ENCODE measurements around the gene GLCCI1.

The GLCCI1 gene

DNA sequence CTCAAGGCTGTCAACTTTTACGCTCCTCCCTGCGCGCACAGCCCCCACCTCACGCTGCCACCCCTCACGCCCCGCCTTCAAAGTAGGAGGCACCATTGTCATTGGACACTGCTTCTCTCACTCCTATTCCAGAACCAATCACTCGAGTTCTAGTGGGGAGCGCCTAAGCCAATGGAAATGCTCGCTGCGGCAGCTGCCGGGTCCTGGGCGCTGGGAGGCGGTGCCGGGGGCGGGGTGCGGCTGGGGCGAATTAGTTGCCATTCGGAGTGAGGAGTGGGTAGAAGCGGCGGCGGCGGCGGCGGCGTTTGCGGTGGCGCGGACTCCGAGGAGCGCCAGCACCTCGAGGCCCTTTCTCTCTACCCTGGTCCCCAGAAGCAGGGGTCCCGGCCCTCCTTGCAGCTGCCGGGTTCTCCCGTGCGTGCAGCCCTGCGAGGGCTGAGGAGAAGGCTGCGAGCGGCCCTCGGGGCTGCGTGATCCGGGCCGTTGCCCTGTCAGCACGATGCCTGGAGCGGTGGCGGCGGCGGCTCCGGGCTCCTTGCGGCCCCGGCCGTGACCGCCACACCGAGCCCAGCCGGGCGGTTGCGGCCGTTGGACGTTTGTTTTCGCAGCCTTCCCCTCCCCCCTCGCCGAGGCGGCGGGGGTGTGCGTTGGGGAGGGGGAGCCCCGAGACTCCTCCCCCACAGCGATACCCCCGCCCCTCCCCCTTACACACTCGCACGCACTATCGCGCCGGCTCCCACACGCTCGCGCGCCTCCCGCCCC lies at the start of gene GLCCI1:
Gene GLCCI1, plus strand, starts transcription at position 253 of the 762 bp plus-strand sequence. CDS start 555 bp downstream, outside the sequence.
- peak; percentile 97 for DNase-seq

DNA sequence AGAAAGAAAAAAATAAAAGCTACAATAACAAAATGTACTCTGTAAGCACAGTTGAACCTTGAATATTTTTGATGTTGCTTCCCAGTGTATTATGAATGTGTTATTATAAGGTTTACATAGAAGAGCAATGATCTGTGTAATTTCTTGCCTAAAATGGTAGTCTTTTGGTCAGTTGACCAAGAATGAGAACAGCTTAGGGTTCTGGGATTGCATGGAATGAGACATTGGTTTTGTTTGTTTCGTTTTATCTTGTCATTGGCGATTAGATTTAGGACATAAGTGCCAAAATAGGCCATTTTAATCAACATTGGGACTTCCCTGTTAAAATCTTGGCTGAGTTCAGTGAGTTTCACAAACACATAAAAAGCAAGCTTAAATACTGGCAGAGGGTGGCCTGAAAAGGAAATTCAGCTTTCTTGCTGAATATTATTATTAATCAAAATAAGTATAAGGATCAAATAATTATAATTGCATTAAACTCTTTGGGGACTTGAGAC lies 49.1 kb upstream of the GLCCI1 start:
- no peak for DNase-seq

DNA sequence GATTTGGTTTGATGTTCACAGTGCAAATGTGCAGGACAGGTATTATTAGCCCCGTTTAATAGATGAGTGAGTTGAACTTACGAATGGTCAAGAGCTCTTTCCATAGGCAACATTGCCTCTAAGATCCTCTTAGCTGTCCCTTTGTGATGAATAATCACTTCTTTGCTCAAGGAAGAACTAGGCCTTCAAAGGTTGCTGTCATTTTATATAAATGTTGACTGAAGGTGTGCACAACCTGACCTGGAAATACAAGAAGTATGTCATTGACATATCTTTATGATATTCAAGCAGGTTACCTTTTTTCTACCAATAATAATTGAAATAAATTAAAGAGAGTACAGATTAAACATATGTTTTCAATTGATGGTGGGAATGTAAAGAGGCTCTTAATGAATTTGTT lies 48.5 kb upstream of the GLCCI1 start:
- no peak for DNase-seq

DNA sequence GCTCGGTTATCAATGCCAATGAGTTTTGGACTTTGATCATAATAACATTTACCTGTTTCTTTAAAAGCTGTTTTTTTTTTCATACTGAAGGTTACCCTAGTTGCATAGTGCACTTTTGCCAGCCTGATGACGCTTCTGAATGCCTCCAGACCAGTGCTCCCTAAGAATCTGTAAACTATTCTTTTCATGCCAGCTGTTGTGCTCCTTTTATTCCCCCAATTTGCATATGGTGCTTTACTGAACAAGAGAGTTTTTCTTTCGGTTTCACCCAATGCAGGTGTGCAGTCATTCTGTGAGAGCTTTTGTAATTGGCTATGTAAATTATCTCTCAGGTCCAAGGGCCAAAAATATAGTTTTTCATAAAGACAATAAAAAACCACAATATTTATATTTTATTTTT lies 48.1 kb upstream of the GLCCI1 start:
- DNase-seq = peak; percentile 18

DNA sequence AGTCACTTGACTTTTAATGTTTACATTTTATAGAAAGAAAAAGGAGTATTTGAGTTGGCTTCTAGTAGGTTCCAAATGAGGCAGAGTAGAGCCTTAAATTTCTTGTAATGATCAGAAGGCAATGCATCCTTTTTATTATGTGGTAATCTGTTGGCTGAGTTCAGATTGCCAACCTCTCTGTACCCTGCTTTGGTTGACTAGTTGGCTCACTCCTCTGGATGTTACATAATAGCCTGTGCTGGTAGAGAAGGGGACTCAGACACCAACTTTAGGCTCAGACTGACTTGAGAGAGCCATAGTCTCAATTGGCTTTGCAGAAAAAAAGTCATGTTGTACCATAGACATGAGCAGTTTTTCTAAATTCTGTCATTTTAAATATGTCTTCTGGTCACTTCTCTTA lies 46.8 kb upstream of the GLCCI1 start:
- DNase-seq = no peak

DNA sequence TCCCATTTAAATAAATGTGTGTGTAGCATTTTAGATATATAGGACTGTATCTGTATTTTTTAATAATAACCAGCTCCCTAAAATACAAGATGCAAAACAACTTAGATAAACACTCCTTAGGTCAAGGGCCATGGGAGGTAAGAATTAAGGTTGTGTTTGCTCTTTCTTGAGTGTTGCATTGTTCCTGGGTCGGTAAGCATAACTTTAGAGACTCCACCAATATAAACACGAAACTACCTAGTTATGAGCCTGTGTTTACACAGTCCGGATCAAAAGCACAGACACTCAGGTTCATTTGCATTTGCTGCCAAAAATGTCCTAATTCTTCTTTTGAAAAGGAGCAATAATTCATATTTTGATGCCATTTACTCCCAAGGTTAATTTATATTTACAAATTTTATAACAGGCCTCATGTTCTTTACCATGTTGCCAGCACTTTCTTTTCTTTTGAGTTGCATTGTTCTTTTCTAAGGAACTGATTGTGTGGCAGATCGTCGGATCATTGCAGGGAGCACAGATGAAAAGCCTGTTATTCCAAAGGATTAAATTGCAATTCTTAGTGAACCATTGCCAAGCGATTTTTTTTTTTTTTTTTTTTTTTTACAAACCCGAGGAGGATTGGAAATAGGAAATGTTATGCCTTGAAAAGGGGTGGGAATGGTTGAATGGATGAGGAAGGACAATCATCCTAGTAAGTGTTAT lies 45.8 kb upstream of the GLCCI1 start:
- no peak for DNase-seq

DNA sequence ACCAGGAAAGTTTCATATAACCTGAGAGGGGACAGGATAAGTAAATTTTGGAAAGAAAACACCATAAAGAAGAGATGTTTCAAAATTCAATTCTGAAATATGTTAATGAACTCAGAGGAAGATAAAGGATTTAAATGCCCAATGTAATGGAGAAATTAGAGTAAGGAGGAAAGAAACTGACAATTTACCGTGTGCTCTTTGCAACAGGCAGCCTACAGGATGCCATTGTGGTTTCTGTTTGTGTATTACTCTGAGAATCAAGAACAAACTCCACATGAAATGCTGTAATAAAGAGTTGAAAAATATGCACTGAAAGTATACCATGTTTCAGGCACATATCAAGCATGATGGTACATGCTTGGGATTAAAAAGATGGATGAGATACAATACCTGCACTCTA lies 44.8 kb upstream of the GLCCI1 start:
- no peak for DNase-seq

DNA sequence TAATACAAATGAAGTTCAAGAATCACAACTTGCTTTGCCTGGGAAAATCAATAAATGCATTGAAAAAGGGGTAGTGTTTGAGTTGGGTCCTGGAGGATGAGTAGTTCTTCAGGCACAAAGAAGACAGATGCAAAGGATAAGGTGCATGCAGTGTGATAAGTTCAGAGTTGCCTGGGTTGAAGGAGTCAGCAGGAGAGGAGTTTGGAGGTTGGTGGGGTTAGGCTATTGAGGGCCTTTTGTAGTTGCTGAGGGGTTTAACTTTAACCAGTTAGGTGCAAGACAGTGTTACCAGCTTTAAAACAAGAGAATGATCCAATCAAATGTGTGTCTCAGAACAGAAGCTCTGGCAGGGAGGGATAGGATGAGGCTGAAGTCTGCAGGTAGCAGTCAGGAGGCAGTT lies 44.3 kb upstream of the GLCCI1 start:
- no peak for DNase-seq

DNA sequence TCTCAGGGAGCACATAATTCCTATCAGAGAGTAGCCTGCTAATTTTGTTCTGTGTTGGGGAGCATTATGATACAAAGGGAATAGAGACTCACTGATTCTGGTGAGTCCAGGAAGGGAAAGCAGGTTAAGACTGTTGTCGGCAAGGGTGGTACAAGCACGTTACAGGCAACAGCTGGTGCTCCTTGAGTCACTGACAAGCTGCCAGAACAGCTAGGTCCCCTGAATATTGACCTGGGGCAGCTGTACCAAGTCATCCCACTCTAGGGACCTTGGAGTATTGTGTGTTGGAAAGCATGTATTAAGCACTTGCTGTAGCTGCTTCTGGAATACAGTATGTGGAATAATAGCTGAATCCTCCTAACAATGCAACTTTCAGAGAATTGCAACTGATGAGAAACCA lies 37.0 kb upstream of the GLCCI1 start:
- DNase-seq = no peak

DNA sequence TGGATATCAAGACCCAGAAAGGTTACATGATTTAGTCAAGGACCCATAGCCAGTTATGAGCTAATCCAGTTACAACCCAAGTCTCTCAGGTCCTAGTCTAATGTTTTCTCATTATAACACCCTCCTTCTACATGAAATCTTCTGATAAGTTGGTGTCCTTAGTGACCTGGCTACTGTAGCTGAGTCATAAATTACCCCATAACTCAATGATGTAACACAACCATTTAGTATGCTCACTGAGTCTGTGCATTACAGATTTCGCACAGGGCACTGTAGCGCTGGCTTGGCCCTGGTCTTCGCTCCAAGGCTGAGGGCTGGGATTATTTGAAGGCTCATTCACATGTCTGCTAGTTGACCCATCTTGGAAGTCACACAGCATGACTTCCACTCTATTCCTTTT lies 36.0 kb upstream of the GLCCI1 start:
- no peak for DNase-seq

DNA sequence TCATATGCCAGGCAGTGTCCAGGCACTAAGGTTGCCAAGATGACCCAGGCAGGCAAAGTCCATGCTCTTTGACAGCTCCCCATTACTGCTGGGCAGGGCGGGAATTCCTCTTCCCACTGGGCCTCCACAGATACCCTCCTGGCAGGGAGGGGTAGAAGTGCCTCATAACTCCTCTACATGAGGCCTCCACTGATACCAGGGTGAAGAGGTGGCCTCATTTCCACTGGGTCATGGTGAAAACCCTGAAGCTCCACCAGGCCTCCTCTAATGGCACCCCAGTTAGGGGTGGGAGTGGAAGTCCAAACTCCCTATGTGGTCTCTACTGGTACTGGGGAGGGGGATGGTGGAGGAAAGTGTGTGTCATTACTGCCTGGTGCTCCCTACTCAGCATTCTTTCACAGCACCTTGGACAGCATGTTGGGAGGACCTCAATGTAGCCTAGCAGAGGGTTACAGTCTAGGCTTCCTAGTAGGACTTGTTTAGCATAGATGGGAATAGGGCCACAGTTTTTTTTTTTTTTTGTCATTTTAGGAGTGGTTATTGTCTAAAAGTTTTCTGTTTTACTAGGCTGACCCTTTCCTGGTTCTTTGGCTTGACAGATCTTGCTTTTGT lies 34.6 kb upstream of the GLCCI1 start:
- no peak for DNase-seq

DNA sequence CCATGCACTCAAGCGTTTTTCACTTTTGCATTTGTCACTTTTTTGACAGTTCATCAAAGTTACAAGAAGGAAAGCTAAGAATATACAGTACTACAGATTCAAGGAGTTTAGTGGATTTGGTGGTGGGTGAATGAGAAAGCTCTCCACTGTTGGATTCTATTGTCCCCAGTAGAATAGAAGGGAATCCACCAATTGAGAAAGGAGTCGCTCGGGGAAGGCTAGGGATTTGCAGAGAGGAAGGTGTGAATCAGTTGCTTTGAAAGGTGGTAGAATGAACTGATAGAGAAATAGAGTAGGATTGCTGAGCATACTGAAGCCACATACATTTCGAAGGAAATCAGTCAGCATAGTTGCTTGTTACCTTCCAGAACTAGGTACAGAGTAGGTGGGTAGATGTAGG lies 33.7 kb upstream of the GLCCI1 start:
- no peak for DNase-seq

DNA sequence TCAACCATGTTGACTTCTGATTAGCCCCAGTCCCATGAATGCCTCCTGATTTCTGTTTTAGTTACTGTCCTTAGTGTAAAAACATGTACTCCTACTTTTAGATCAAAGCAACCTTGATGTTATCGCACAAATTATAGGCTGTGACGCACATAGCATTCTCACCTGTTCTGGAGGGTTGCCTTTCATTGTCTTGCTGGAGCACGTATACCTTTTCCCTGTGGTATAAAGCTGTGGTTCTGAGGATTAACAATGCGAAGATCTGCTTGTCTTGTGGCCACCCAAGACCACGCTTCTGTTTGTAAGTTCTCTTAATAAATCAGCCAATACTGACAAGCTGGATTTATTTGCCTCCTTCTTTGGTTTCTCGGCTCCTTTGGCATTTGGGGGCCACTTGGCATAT lies 30.1 kb upstream of the GLCCI1 start:
- no peak for DNase-seq

DNA sequence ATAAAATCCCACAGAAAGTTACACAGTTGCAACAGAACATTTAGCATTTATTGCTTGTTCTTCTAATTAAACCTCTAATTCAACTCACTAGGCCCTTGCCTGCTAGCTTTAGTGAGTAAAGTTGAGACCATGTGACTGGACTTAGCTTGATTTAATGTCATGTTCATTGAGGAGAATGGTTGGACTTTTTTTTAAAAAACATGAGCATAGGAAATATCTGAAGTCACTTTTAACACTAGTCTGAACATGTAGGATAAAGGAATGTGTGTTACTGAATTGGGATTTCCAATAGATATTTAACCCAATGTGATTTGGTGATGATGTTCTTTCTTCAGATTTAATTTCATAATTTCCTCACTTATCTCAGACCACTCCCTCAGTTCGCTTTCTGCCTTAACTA lies 24.6 kb upstream of the GLCCI1 start:
- DNase-seq = no peak

DNA sequence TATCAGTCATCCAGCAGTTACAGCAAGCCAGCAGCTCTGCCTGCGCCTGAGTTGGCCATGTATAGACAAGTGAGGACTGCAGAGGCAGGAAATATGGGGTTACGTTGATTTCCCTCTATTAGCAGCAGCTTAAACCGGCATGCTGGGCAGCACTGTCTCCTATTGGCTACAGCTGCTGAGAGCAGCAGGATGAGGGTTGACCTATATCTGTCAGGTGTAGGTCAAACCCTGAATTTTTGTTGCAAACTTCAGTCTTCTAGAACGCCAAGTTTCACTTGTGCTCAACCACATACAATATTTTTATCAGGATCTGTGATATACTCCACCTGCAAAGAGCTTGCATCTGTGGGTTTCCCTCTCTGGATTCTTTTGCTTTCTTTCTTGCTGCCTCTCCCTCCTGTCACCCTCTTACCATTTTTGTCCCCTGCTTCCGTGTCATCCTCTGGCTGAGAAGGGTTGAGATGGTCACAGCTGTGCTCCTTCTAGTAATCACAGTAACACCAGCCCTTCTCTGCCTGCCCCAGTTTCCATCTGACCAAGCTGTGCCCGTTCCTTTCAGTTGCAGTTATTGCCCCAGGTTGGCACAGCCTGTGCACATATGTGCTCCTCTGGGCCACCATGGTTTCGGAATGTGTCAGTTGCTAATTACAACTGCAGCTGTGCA lies 23.8 kb upstream of the GLCCI1 start:
- DNase-seq = peak; percentile 53

DNA sequence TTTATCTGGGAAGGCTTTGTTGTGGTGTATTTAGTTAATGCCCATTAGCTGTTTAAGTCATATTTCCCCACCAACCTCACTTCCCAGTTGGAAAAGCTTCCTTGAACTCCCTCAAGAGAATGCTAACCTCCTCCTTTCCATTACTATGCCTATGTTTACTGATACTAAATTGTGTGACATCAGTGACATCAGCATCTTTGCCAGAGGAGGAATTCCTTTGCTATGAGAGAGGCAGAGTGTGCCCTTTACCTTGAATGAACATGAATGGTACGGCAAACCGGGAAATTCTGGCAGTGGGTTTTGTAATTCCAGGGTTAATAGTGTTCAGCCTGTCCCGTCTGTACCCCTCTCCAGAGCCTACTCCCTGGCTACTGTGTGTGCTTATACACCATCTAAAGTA lies 22.1 kb upstream of the GLCCI1 start:
- DNase-seq = no peak

DNA sequence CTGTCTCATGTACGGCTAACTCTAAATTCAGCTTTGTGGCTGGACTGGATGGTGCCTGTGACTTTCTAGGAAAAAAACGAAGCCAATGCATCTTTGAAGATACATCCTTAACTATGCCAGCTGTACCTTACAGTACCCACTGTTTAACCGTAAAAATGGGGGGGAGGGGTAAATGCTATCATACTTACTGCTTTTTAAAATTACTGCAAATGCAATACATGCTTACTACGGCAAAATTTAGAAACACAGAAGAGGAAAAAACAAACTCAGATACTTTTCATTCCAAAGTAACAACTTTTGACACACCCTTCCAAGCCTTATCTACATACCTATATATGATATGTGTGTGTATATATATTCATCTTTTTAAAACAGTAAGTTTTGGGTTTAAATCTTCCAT lies 20.4 kb upstream of the GLCCI1 start:
- no peak for DNase-seq

DNA sequence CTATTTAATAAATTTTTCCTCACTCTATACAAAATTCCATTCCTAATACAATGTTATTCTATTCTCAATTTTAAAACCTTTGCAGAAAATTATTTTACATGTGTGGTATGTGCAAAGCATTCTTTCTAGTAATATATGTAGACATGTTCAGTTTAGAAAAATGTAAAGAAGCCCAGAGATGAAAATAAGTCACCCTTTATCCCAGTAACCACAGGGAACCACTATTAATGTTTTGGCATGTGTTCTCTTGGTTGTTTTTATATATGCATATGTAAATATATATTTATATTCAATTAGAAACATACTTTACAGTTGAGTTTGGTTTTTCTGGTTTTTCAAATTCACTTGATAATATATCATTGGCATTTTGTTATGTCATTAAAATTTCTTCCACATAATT lies 14.8 kb upstream of the GLCCI1 start:
- DNase-seq = no peak

DNA sequence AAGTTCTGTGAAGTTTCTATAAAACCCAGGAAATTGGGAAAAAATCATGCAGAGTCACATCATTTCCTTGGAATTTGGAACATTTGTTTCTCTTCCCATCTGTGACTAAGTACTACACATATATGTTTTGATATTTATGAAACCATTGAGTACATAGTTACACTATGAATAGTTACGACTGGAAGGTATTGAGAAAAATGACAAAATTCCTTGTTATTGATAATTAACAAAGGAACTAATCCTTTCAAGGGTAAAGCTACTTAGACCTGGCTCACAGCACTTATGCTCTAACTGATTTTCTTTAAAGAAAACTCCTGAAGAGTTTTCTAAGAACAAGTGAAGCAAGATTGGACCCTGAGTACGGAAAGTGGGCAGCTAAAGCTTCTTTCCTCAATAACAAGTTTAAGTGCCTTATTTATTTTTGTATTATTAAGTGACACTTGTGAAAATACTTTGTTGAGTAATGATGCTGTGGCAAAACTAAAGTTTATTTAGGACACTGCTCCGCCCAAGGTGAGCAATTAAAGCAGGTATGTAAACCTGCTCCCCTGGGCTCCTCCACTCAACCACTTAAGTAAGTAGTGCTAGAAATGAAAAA lies 12.0 kb upstream of the GLCCI1 start:
- DNase-seq = no peak

DNA sequence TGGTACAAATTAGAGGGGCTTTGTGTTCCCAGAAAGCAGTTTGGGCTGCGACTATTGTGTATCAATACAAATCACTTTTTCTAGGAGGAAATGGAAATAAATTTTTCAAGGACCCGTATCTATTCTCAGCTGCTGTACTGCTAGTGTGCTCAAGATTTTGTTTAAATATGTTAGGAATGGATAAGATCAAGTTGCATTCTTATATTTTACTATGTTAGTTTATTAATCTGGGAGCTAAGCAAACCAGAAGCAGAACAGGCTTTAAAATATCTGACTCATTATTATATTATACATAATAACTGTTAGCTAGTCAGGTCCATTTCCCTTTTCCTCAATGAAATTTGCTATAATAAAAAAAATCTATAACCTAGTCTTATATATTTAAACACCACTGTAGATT lies 11.1 kb upstream of the GLCCI1 start:
- no peak for DNase-seq

DNA sequence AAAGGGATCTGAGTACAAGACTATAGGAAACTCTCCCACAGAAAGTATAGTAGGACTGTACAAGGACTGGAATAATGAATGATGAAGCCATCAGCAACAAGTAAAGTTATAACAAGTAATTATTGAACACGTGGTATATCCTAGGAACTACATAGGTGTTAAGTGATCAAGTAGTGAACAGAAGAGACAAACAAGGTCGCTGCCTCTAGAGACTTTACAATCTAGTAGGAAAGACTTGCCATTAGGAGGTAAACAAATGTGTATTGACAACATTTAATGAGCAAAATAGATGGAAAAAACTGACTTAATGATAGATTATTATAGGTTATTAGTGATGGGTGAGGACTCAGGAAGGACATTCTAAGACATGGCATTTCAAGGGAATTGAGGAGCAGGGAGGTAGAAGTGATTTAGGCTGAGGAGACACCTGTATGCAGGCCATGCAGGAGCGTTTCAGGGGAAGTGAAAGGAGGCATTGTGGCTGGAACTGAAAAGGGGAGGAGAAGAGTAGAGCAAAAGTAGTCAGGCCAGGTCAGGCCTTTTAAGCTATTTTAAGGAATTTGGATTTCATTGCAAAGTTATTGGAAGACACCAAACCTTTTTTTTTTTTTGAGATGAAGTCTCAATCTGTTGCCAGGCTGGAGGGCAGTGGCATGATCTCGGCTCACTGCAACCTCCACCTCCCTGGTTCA lies 8.5 kb upstream of the GLCCI1 start:
- DNase-seq = no peak

DNA sequence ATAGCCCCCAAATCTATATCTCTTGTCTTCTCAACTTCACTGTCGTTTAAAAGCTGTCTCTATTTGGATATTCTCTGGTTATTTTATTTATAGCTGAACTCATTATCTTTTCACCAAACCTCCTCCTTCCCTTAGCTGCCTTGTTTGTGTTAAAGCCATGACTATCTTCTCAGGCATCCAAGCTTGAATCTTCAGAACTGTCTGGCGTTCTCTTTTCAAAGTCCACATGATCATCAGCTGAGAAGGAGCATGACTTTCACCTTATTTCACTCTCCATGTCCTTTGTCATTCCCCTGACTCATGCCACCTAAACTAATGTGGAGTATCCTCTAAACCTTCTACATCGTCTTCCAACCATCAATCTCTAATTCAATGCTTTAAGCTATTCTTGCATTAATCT lies 5.7 kb upstream of the GLCCI1 start:
- DNase-seq = no peak

DNA sequence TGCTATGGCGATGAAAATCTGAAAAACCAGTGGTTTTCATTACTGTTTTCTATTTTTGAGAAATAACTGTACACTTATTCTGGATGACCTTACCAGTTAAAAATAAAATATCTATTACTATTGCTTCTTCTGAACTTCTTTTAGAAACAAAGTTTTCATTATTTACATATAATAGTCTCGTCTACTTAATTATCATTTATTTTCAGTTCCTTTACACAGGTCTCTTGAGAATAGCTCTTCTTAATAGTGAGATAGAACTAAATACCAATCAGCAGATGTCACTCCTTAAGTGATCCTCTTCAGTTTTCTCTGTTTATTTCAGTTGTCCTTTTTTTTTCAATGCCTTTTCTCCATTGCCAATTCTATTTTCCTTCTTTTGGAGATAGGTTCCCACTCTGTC lies 4.3 kb upstream of the GLCCI1 start:
- no peak for DNase-seq

All from CD4-positive, alpha-beta T cell treated with Interleukin-15 for 1 hour (primary cell).